ENCODE results near the gene HLA-B.

GRCh38 chr6:31308845-31309175, 48.2 kb downstream of the HLA-B start:
- TF ChIP-seq CTCF (IDR thresholded peaks at IDR 0.05; ENCODE audit: insufficient read depth, low read length): no peak
- no peak for TF ChIP-seq POLR2AphosphoS5 (IDR thresholded peaks at IDR 0.05; ENCODE audit: low read depth)
- TF ChIP-seq GABPA (IDR thresholded peaks at IDR 0.05; ENCODE audit: low read depth): no peak
- no peak for TF ChIP-seq SPI1 (IDR thresholded peaks at IDR 0.05; ENCODE audit: borderline replicate concordance, low read depth)
